Testis (tissue), 2 donors: ENCODE measurements around the gene BAG2.

Experiments
- POLR2A ChIP-seq: fragments of 450-650 bp; IDR thresholded peaks from one replicate; pipeline ENCODE4 v1.6.1; 2017; ENCODE audit warnings: antibody characterized with exemption, mild to moderate bottlenecking, moderate library complexity
- TF ChIP-seq, protein P1 (sequence below), 3 experiments: fragments of 450-650 bp in 2 of 3; fragments of 200-600 bp in 1 of 3; sonication (generic) in 1 of 3; IDR thresholded peaks; one replicate each; pipeline ENCODE4 v1.5.1; 2016 to 2019; ENCODE audit warnings: antibody characterized with exemption in 3 of 3, mild to moderate bottlenecking in 2 of 3, moderate library complexity in 1 of 3

DNA sequence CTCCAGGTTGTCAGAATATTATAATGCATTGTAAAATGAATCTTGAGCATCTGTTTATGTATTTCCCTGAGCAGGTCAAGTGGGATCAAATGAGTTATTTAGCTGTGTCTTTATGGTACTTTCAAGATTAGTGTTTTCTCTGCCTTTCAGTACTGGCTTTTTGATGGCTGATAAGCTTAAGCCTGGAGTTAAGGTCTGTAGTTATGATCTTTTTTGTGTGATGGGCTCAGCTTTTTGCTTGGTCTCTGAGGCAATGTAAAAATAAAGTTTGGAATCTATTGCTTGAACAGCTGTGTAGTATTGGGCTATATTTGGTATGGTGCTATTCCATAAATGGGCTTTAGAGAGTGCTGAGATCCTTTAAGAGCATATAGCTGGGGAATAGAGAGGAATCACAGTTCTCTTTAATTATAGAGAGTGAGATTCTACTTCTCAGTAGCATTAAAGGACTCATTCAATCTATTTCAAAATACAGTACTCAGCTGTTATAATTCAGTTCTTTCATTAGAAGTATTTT lies 41.4 kb upstream of the BAG2 start:
- TF ChIP-seq, protein P1, sequence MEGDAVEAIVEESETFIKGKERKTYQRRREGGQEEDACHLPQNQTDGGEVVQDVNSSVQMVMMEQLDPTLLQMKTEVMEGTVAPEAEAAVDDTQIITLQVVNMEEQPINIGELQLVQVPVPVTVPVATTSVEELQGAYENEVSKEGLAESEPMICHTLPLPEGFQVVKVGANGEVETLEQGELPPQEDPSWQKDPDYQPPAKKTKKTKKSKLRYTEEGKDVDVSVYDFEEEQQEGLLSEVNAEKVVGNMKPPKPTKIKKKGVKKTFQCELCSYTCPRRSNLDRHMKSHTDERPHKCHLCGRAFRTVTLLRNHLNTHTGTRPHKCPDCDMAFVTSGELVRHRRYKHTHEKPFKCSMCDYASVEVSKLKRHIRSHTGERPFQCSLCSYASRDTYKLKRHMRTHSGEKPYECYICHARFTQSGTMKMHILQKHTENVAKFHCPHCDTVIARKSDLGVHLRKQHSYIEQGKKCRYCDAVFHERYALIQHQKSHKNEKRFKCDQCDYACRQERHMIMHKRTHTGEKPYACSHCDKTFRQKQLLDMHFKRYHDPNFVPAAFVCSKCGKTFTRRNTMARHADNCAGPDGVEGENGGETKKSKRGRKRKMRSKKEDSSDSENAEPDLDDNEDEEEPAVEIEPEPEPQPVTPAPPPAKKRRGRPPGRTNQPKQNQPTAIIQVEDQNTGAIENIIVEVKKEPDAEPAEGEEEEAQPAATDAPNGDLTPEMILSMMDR (IDR thresholded peaks at IDR 0.05): no peak
- TF ChIP-seq POLR2A: no peak
